Activated CD4-positive, alpha-beta T cell treated with anti-CD3 and anti-CD28 coated beads, Interleukin-2, amount 50 U/mL, for 48 hours (primary cell): Measurements from ENCODE around the gene FSD1L.

ENCODE experiments used
- DNase-seq, 2 experiments: peaks; one replicate each; pipeline ENCODE4 v3.0.0-alpha.2; 2020

The FSD1L gene

GRCh38 chr9:105447814-105448812, at the start of gene FSD1L:
Gene FSD1L (plus strand): TSS chr9:105448034. CDS start chr9:105448221, 187 bp downstream.
- DNase-seq, result peak; percentile 86 to 89

- no peak for DNase-seq
Measured at GRCh38 chr9:105399117-105399516, 48.7 kb upstream of the FSD1L start.

GRCh38 chr9:105401651-105402050, 46.2 kb upstream of the FSD1L start:
- no peak for DNase-seq

GRCh38 chr9:105403552-105404248, 44.1 kb upstream of the FSD1L start:
- DNase-seq, result no peak

- DNase-seq, result peak; percentile 35 to 60
Measured at GRCh38 chr9:105405514-105406131, 42.2 kb upstream of the FSD1L start.

- DNase-seq, result no peak
Measured at GRCh38 chr9:105406369-105406768, 41.5 kb upstream of the FSD1L start.

GRCh38 chr9:105413525-105413924, 34.3 kb upstream of the FSD1L start:
- no peak for DNase-seq

- DNase-seq, result peak; percentile 44 to 57
Measured at GRCh38 chr9:105414947-105415661, 32.7 kb upstream of the FSD1L start.

GRCh38 chr9:105415662-105415980, 32.2 kb upstream of the FSD1L start:
- DNase-seq, result no peak

GRCh38 chr9:105416840-105417239, 31.0 kb upstream of the FSD1L start:
- DNase-seq, result no peak

GRCh38 chr9:105418588-105419500, 29.0 kb upstream of the FSD1L start:
- DNase-seq, result no peak

GRCh38 chr9:105419816-105420597, 27.8 kb upstream of the FSD1L start:
- no peak for DNase-seq

- no peak for DNase-seq
Measured at GRCh38 chr9:105421154-105421553, 26.7 kb upstream of the FSD1L start.

GRCh38 chr9:105421864-105422263, 26.0 kb upstream of the FSD1L start:
- no peak for DNase-seq

GRCh38 chr9:105425816-105426433, 21.9 kb upstream of the FSD1L start:
- no peak for DNase-seq

GRCh38 chr9:105426657-105427056, 21.2 kb upstream of the FSD1L start:
- DNase-seq, result no peak

- DNase-seq, result no peak
Measured at GRCh38 chr9:105431424-105432246, 16.2 kb upstream of the FSD1L start.

GRCh38 chr9:105432247-105432842, 15.5 kb upstream of the FSD1L start:
- DNase-seq, result no peak

- no peak for DNase-seq
Measured at GRCh38 chr9:105435453-105435852, 12.4 kb upstream of the FSD1L start.
